Measurements from ENCODE around the gene MEIOB.
"Not testable (repeated sequence)": the region's sequence is repeated elsewhere in the genome, so short reads cannot be mapped to it uniquely, and the experiment has no call there.

MEIOB gene

DNA sequence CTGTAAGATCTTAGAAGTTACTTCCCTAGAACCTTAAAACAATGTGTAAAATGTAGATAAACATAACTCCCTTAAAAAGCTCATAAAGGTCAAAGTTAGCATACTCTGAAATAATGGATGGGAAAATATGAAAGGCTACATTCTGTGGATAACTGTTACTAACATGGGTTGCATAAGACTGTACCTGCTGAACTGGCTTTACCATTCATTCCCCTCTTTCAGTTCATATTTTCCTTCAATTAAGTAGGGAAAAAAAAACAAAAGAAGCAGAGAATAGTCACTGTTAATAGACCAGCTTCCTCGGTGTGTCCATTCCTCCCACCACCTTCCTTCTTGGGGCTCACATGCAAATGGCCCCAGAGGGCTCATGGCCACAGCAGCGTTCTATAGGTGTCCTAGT, 7.5 kb upstream of the MEIOB start:
- DNase-seq, result no peak
- intact Hi-C loops (cut with DNase I), result no loop called here

- intact Hi-C loops (cut with DNase I), result no loop called here
- no peak for DNase-seq
Observed at GRCh38 chr16:1878256-1878655, 6.3 kb upstream of the MEIOB start.

GRCh38 chr16:1877804-1878203, 5.8 kb upstream of the MEIOB start:
- no peak for DNase-seq
- intact Hi-C loops (cut with DNase I), result no loop called here

DNA sequence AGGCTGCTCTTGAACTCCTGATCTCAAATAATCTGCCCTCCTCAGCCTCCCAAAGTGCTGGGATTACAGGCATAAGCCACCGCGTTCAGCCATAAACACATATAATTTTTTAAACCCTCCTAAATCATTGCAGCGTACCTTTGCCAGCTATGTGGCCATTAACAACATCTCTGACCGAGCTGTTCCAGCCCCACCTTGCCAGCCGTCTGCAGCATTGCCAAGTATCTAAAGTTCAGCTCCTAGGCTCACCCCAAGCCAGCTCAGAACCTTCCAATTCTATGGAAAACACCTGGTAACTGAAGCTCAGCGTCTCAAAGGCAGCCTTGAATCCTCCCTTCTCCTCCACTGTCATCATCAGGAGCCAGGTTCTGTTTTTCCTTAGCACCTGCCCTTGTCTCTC, 5.1 kb upstream of the MEIOB start:
- no peak for DNase-seq
- intact Hi-C loops (cut with DNase I), result no loop called here

DNA sequence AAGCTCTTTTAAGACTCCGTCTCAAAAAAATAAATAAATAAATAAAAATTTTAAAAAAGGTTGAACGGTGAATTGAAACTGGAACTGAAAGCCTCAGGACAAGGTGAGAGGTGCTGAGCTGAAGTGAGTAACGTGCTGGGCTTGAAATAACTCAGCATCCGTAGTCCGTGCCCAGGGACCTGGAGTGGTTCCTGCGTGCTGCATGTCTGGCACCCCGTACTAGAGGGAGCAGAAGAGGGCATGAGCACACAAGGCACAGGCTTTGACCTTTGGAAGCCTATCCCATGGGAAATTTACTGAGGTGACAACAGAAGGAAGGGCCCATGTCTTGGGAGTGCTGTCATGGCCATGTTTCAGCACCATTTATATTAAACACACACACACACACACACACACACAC, 4.5 kb upstream of the MEIOB start:
- intact Hi-C loops (cut with DNase I), result no loop called here
- no peak for DNase-seq

DNA sequence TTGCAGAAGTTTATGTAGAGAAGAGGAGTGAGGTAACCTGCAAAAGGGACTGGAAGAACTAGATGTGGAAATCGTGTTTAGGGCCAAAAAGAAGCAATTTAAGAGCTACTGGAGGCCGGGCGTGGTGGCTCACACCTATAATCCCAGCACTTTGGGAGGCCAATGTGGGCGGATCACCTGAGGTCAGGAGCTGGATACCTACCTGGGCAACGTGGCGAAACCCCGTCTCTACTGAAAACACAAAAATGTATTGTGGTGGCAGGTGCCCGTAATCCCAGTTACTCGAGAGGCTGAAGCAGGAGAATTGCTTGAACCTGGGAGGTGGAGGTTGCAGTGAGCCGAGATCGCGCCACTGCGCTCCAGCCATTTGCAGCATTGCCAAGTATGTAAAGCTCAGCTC, 4.1 kb upstream of the MEIOB start:
- DNase-seq; intact Hi-C loops (cut with DNase I): not testable (repeated sequence)

- no peak for DNase-seq
- intact Hi-C loops (cut with DNase I), result no loop called here
Observed at GRCh38 chr16:1874854-1875253, 2.9 kb upstream of the MEIOB start.

- DNase-seq, result no peak
- intact Hi-C loops (cut with DNase I), result no loop called here
Observed at GRCh38 chr16:1870365-1871082, 1.4 kb downstream of the MEIOB start.

DNA sequence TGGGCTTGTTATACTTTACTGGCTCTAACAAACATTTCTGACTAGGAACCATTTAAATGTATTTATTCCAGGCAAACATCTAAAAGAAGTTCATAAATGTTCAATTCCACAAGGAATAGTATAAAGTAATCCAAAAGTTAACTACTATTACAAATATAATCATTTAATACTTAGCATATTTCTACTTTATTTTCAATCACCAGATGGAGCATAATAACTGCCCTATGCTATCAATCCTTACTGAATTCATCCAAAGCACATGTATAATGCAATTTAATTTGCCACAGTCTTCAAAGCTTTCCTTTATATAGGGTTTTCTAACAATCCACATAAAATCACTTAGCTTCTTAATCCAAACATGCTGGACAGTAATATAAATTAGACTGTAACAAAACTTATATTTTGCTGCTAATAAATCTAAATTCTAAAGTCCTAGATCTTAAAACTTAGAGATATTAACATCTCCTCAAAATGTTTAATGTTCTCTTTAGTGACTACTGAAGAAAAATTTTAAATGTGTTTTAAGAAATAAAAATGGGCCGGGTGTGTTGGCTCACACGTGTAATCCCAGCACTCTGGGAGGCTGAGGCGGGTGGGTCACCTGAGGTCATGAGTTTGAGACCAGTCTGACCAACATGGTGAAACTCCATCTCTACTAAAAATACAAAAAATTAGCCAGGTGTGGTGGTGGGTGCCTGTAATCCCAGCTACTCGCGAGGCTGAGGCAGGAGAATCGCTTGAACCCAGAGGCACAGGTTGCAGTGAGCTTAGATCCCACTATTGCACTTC, 5.9 kb downstream of the MEIOB start:
- intact Hi-C loops (cut with DNase I), result no loop called here
- no peak for DNase-seq

DNA sequence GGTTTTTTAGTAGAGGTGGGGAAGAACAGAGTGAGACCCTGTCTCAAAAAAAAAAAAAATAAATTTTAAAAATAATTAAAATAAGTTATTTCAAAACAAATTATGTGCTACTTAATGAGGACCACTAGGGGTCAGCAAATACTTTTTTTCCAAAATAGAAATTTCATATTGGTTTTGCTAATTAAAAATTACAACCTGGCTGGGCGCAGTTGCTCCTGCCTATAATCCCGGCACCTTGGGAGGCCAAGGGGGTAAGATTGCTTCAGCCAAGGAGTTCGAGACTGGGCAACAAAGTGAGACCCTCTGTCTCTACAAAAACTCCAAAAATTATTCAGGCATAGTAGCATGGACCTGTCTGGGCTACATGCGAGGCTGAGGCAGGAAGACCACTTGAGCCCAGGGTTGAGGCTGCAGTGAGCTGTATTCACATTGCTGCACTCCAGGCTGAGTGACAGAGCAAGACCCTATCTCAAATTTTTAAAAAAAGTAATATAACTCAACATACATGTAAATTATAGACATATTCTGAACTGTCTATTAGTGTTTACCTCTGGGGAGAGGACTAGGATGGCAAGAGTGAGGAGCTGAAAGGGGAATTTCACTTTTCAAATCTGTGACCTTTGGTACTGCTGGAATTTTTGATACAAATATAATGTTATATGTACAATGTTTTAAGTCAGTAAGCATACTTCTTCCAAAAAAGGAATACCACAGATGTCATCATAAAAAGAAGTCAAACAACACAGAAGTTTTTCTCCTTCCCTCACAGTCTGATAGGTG, 8.1 kb downstream of the MEIOB start:
- intact Hi-C loops (cut with DNase I), result loop anchor here (1.0 kb wide), 1 partner anchor 65 kb away; no protein-coding TSS in a partner anchor
- no peak for DNase-seq

DNA sequence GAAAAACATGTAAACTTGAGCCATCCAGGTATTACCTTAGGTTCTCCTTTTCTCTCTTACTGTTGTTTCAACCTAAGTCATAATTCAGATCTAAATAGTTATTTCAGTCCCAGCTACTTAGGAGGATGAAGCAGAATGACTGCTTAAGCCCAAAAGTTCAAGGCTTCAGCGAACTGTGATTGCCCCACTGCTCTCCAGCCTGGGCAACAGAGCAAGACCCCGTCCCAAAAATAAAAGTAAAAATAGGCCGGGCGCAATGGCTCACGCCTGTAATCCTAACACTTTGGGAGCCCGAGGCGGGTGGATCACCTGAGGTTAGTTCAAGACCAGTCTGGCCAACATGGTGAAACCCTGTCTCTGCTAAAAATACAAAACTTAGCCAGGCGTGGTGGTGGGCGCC, 9.6 kb downstream of the MEIOB start:
- intact Hi-C loops (cut with DNase I), result no loop called here
- no peak for DNase-seq

GRCh38 chr16:1861730-1862129, 10.2 kb downstream of the MEIOB start:
- DNase-seq, result no peak
- intact Hi-C loops (cut with DNase I), result no loop called here

DNA sequence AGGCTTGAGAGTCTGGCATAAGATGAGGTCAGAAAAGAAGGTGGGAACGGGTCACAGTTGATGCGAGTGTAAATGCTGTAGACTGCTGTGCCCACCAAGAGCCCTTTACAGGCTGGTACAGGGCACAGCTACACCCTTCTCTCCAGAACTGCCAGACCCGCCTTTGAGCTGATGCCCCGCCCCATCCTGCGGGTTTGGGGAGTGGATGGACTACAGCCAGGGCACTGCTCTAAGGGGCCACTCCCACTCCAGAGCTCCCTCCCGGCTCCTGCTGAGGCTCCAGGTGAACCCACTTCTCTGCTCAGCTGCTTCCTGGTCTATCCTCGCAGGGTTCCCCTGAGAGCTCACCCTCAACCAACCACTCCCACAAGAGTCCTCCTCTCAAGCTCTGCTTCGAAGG, 12.3 kb downstream of the MEIOB start:
- intact Hi-C loops (cut with DNase I), result no loop called here
- no peak for DNase-seq

DNA sequence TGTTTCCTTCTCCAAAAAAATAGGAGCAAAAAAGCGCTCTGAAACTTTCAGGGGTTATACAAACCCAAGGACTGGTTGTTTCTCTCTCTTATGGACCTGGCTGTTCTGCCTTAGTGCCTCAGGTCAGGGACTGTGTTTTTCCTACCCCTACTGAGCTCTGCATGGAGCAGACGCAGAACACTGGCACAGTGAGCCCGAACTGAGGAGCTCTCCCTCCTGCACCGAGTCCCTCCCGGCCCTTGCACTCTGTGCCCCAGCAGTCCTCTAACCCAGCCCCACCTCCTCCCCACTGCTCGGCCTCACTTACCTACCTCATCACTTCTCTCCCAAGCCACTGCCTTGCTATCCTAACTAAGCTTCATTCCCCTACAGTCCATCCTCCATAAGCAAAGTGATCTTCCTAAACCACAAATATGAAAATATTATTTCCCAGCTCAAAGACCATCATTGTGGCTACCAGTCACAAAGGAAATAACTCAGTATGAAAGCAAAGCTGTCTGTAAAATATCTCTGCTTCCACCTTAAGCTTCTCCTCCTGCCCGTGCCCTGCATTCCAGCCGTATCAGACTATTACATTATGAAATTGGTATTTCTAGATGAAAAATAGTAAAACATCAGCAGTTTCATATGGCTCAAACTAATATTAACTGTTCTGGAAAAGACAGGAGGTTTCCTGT, 13.6 kb downstream of the MEIOB start:
- intact Hi-C loops (cut with DNase I), result no loop called here
- no peak for DNase-seq

- no peak for DNase-seq
- intact Hi-C loops (cut with DNase I), result no loop called here
Observed at GRCh38 chr16:1857433-1858097, 14.4 kb downstream of the MEIOB start.

- DNase-seq, result no peak
- intact Hi-C loops (cut with DNase I), result no loop called here
Observed at GRCh38 chr16:1851793-1852192, 20.2 kb downstream of the MEIOB start.

GRCh38 chr16:1850981-1851380, 21.0 kb downstream of the MEIOB start:
- no peak for DNase-seq
- intact Hi-C loops (cut with DNase I), result no loop called here

- intact Hi-C loops (cut with DNase I), result no loop called here
- no peak for DNase-seq
Observed at GRCh38 chr16:1846416-1846815, 25.5 kb downstream of the MEIOB start.

GRCh38 chr16:1845985-1846384, 26.0 kb downstream of the MEIOB start:
- no peak for DNase-seq
- intact Hi-C loops (cut with DNase I), result no loop called here

- intact Hi-C loops (cut with DNase I), result no loop called here
- no peak for DNase-seq
Observed at GRCh38 chr16:1839554-1839953, 32.4 kb downstream of the MEIOB start.

All from posterior cingulate gyrus (tissue), 11 donors.